RCC 7860 (cell line): Measurements from ENCODE around the gene SYT1.
A peak's percentile ranks its signal among the peaks of the same experiment; 100 is the strongest.

Source experiments
- DNase-seq: peaks from one replicate; pipeline ENCODE4 v3.0.0-alpha.2; 2015; ENCODE audit warnings: low spot score
- FAIRE-seq: peaks from 2 replicates; lab custom pipeline; 2012; peaks lifted over from hg19 to GRCh38; lab: Jason Lieb, UNC

Gene SYT1

GRCh38 chr12:79048962-79049361 lies 184.4 kb downstream of the SYT1 start:
- DNase-seq, result no peak
- FAIRE-seq, result no peak

GRCh38 chr12:79053394-79053793 lies 188.8 kb downstream of the SYT1 start:
- FAIRE-seq, result peak; percentile 85

GRCh38 chr12:79055926-79056674 lies 191.5 kb downstream of the SYT1 start:
- peak; percentile 29 for DNase-seq
- FAIRE-seq, result no peak

More at GRCh38 chr12:79053394-79053793, 188.8 kb downstream of the SYT1 start:
- DNase-seq, result no peak

DNA sequence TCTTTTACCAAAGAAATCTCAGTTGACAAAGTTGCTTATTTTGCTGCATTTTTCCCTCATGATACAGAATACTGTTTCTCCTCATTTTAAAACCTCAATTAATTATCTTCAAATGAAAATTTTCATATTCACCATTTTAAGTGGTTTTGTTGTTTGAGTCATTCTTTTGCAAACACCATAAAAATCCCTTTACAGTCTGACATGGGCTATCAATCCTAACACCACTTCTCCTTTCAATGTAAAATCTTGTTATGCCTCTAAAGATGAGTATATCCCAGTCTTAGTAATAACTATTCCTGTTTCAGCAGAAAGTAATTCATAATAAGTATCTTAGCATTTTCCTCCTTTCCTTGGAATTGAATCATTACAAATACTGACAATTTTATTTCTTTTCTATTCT lies 192.2 kb downstream of the SYT1 start:
- no peak for FAIRE-seq
- DNase-seq, result no peak

- DNase-seq, result no peak
- FAIRE-seq, result no peak
Observed at GRCh38 chr12:79057540-79057939, 193.0 kb downstream of the SYT1 start.

- DNase-seq (peak; percentile 50), FAIRE-seq (peak; percentile 20)
Observed at GRCh38 chr12:79058342-79058741, 193.8 kb downstream of the SYT1 start.

DNA sequence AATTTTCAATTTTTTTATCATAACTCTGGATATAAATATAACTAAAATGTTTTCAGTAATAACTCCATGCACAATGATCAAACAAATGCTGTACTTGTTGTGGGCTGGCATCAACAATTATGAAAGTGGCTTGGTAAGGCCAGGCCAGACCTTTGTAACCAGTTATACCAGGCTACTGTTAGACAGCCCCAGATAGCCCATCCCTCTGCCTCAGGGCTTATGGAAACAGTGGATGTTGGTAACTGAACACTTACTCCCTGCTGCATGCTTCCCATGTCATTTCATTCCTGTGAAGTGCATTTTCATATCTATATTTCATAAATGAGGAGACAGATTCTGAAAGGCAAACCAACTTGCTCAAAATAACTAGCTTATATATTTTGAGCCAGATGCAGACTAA lies 195.0 kb downstream of the SYT1 start:
- no peak for DNase-seq
- no peak for FAIRE-seq

DNA sequence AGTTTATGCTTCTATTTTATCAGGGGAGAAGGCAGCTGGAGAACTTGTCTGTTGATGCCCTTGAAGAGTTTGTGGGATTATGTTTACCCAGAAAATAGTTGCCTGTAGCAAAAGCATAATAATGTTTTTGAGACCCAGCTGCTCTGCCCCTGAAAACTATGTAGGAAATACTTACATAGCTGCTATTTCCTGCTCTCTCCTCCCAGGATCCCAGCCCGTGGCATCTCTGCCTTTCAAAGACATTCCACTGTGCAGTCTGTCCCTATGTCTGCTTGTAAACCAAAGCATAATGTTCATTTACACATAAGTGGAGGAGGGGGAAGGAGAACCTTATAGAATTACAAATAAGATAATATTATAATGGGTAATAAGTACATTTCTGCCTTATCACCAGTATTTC lies 198.7 kb downstream of the SYT1 start:
- no peak for FAIRE-seq

GRCh38 chr12:79067977-79068376 lies 203.4 kb downstream of the SYT1 start:
- no peak for FAIRE-seq
- DNase-seq, result no peak

More for the DNA sequence above, 198.7 kb downstream of the SYT1 start:
- no peak for DNase-seq

GRCh38 chr12:79069009-79069408 lies 204.4 kb downstream of the SYT1 start:
- FAIRE-seq, result no peak
- DNase-seq, result no peak

DNA sequence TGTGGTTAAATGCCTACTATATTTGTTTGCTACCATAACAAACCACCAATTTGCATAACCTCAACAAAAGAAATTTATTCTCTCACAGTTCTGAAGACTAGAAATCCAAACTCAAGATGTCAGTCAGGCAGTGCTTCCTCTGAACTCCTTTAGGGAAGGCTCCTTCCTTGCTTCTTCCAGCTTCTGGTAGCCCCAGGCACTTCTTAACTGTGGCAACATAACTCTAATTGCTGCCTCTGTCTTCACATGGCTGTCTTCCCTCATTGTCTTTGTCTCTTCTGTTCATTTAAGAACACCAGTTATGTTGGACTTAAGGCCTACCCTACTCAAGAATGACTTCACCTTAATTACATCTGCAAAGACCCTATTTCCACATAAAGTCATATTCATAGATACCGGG lies 206.9 kb downstream of the SYT1 start:
- DNase-seq, result no peak
- no peak for FAIRE-seq

DNA sequence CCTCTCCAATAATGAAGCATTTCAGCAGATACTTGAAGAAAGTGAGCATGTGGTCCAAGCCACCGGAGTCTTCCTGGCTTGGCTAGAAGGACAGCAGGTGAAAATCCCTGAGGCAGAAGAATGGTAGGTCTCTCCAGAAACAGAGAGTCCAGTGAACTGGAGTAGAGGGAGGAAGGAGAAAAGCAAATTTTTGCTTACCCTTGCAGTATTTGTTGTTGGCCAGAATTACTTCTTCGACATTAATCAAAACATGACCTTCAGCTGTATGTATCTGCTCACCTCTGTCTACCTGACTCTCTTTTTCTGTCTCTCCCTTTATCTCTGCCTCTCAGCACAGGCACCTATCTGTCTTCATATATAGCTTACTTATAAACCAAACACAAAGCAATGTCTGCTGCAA lies 208.9 kb downstream of the SYT1 start:
- DNase-seq, result no peak
- no peak for FAIRE-seq

- no peak for FAIRE-seq
- no peak for DNase-seq
Observed at GRCh38 chr12:79082595-79082994, 218.0 kb downstream of the SYT1 start.

- no peak for DNase-seq
Observed at GRCh38 chr12:79083181-79083580, 218.6 kb downstream of the SYT1 start.

DNA sequence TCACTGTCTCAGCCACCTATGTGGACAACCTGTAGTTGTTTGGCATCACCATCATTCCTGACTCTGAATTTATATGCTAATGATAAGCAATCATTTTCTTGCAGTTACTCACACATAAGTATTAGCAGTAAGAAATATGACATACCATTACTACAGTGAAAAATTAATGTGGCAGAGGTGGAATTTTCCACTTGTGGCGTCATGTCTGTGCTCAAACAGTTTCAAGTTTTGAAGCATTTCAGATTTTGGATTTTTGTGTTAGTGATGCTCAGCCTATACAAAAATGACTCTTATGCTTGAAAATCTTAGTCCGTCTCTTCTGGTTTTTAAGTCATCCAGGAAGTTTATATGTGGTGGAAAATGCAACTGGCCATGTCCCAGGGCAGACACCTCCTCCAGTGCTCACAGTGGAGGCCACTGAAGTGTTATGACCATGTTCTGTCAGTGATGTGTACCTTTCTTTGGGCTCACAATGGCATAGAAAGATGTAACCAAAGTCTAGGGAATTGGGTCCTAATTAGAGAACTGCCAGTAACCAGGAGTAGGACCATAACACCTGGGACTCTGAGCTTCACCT lies 220.6 kb downstream of the SYT1 start:
- FAIRE-seq, result no peak
- DNase-seq, result no peak

More at GRCh38 chr12:79083181-79083580, 218.6 kb downstream of the SYT1 start:
- FAIRE-seq, result no peak

- FAIRE-seq (no peak), DNase-seq (no peak)
Observed at GRCh38 chr12:79086541-79087296, 222.1 kb downstream of the SYT1 start.

DNA sequence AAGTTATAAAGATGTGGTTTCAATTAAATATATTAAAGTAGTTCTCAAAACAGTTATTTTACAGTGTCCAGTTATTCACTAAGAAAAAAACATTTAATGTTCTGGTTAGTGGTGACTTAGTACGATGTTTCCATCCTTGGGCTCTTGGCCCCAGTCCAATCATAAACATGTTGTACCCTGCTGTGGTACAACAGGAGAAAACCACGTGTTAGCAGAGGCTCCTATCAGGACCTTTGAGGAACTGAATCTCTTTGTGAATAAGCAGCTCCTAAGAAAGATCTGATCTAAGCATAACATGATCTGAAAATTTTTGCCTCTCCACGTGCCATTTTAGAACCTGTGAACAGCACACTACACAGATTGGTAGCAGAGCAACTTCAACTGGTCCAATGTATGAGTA lies 234.0 kb downstream of the SYT1 start:
- FAIRE-seq, result no peak
- no peak for DNase-seq

DNA sequence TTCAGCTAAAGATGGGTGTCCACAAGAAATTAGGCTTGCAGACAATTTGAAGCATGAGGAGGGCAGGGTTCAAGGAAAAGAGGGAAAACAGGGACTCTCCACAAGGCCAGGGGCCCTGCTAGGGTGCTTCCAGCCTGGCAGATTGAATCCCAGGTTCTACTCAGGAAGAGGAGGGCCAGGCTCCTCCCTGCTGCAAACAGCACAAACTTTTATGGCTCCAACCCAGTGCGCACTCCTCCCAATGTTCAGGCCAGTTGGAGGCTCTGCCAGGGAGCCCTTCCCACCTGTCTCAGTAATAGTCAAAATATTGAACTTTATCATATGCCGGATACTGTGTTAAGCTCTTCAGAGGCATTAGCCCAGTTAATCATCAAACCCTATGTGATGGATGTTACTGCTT lies 244.4 kb downstream of the SYT1 start:
- no peak for DNase-seq
- no peak for FAIRE-seq

DNA sequence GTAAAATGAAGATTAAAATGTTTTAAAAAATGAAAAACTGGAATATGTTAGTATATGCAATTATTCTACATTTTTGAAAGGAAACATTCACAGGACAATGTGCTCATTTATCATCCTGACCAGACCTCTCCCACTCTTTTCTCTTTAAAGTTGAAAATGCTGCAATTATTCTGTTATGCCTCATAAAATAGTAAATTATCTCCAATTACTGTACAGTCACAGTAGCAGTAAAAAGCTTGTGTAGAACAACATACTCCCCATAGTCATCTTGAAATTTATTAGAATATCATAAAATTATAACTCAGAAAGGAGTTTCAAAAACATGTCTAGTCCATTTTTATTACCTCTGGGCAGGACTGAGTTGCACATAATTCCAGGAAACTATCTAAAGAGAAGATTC lies 250.3 kb downstream of the SYT1 start:
- no peak for FAIRE-seq
- no peak for DNase-seq

- FAIRE-seq (no peak), DNase-seq (no peak)
Observed at GRCh38 chr12:79115743-79116142, 251.2 kb downstream of the SYT1 start.

- DNase-seq (no peak), FAIRE-seq (no peak)
Observed at GRCh38 chr12:79119796-79120195, 255.2 kb downstream of the SYT1 start.

GRCh38 chr12:79121486-79121885 lies 256.9 kb downstream of the SYT1 start:
- no peak for FAIRE-seq
- no peak for DNase-seq
